Measurements from ENCODE around the gene ANK2. TPM values are rescaled to one million over a fixed set of nuclear protein-coding genes. Genes with fewer than 3 reads are reported as not detected.

Gene ANK2
- total RNA-seq, 1 donor from 2014 or later: 11.1 TPM

- Mint-ChIP-seq H3K4me3 (ENCODE audit: low read depth) (no peak overlapping the region), H3K27me3 (no peaks in the 10 kb centered on the region), H3K4me1 (ENCODE audit: low read depth) (peaks cover 12% of the 10 kb centered on the region), H3K36me3 (ENCODE audit: insufficient read depth) (no peaks in the 10 kb centered on the region), H3K9me3 (ENCODE audit: low read depth) (no peaks in the 10 kb centered on the region), H3K27ac (no peak overlapping the region)
- DNase-seq (ENCODE audit: low spot score, unreplicated experiment): no peak
- no peak for TF ChIP-seq CTCF (IDR thresholded peaks at IDR 0.05; ENCODE audit: unreplicated experiment)
Observed at GRCh38 chr4:113117358-113117702, 67.9 kb downstream of the ANK2 start.

- H3K4me1 Mint-ChIP-seq (ENCODE audit: low read depth): peaks cover 4% of the 10 kb centered on the region
Observed at GRCh38 chr4:113122066-113122465, 72.6 kb downstream of the ANK2 start.

GRCh38 chr4:113125418-113125817 is 76.0 kb downstream of the ANK2 start:
- H3K27me3 Mint-ChIP-seq: no peaks in the 10 kb centered on the region
- H3K36me3 Mint-ChIP-seq (ENCODE audit: insufficient read depth): no peaks in the 10 kb centered on the region
- H3K9me3 Mint-ChIP-seq (ENCODE audit: low read depth): no peaks in the 10 kb centered on the region
- DNase-seq (ENCODE audit: low spot score, unreplicated experiment): no peak
- no peak overlapping the region for H3K27ac Mint-ChIP-seq
- no peak overlapping the region for H3K4me3 Mint-ChIP-seq (ENCODE audit: low read depth)
- peaks cover 3% of the 10 kb centered on the region for H3K4me1 Mint-ChIP-seq (ENCODE audit: low read depth)
- TF ChIP-seq CTCF (IDR thresholded peaks at IDR 0.05; ENCODE audit: unreplicated experiment): no peak

More at GRCh38 chr4:113122066-113122465, 72.6 kb downstream of the ANK2 start:
- Mint-ChIP-seq H3K4me3 (ENCODE audit: low read depth) (no peak overlapping the region), H3K36me3 (ENCODE audit: insufficient read depth) (no peaks in the 10 kb centered on the region), H3K9me3 (ENCODE audit: low read depth) (no peaks in the 10 kb centered on the region), H3K27me3 (no peaks in the 10 kb centered on the region), H3K27ac (no peak overlapping the region)
- TF ChIP-seq CTCF (IDR thresholded peaks at IDR 0.05; ENCODE audit: unreplicated experiment): no peak
- no peak for DNase-seq (ENCODE audit: low spot score, unreplicated experiment)

- Mint-ChIP-seq H3K4me1 (ENCODE audit: low read depth) (peaks cover 6% of the 10 kb centered on the region), H3K4me3 (ENCODE audit: low read depth) (no peak overlapping the region), H3K36me3 (ENCODE audit: insufficient read depth) (no peaks in the 10 kb centered on the region), H3K9me3 (ENCODE audit: low read depth) (no peaks in the 10 kb centered on the region), H3K27ac (no peak overlapping the region), H3K27me3 (no peaks in the 10 kb centered on the region)
- TF ChIP-seq CTCF (IDR thresholded peaks at IDR 0.05; ENCODE audit: unreplicated experiment): no peak
- DNase-seq (ENCODE audit: low spot score, unreplicated experiment): no peak
Observed at GRCh38 chr4:113131136-113131535, 81.7 kb downstream of the ANK2 start.

- H3K27ac Mint-ChIP-seq: no peak overlapping the region
- no peak for TF ChIP-seq CTCF (IDR thresholded peaks at IDR 0.05; ENCODE audit: unreplicated experiment)
Observed at GRCh38 chr4:113131621-113132020, 82.2 kb downstream of the ANK2 start.

More at GRCh38 chr4:113131621-113132020, 82.2 kb downstream of the ANK2 start:
- no peaks in the 10 kb centered on the region for H3K36me3 Mint-ChIP-seq (ENCODE audit: insufficient read depth)
- peaks cover 3% of the 10 kb centered on the region for H3K4me1 Mint-ChIP-seq (ENCODE audit: low read depth)
- H3K4me3 Mint-ChIP-seq (ENCODE audit: low read depth): no peak overlapping the region
- no peaks in the 10 kb centered on the region for H3K9me3 Mint-ChIP-seq (ENCODE audit: low read depth)
- no peak for DNase-seq (ENCODE audit: low spot score, unreplicated experiment)
- H3K27me3 Mint-ChIP-seq: no peaks in the 10 kb centered on the region
